A549 (cell line): ENCODE results near the gene DOCK1. TPM values are rescaled to one million over a fixed set of nuclear protein-coding genes. Genes with fewer than 3 reads are reported as not detected.

Source experiments
- ATAC-seq, 2 experiments: fragments of 200-7000 bp in 1 of 2; fragments of >200 bp in 1 of 2; cut with Nextera tagmentation in 1 of 2; cut with Tn5 transposase in 1 of 2; 3 replicates each; pipeline versions ENCODE4 v1.8.0 to v1.9.1; 2018 to 2020; ENCODE audit warnings: mild to moderate bottlenecking in 1 of 2, moderate library complexity in 1 of 2
- CTCF ChIA-PET: fragments of 300-600 bp; sonication (Branson Sonifier 250); formaldehyde crosslinking; extraction: SDS; loops from one replicate; lab custom pipeline; 2021; ENCODE audit warnings: antibody characterized with exemption, inconsistent platforms; lab: Yijun Ruan, JAX
- POLR2A ChIA-PET: fragments of 350-600 bp; formaldehyde crosslinking; extraction: SDS; loops from one replicate; lab custom pipeline; 2021; ENCODE audit warnings: antibody characterized with exemption, inconsistent platforms; lab: Yijun Ruan, JAX
- DNase-seq, 2 experiments: peaks; one replicate each; pipeline versions ENCODE4 v3.0.0 to v3.0.0-alpha.2; 2011 to 2016; ENCODE audit warnings: low read depth in 1 of 2, low spot score in 1 of 2
- FAIRE-seq: peaks from 2 replicates; lab custom pipeline; 2011; peaks lifted over from hg19 to GRCh38; lab: Jason Lieb, UNC
- H3K27ac ChIP-seq, 2 experiments: fragments of >200 bp; sonication (Bioruptor Twin); formaldehyde crosslinking; 3 replicates each; pipeline ENCODE4 v1.5.1; 2016 to 2017
- H3K4me1 ChIP-seq: fragments of >200 bp; sonication (Bioruptor Twin); formaldehyde crosslinking; 3 replicates; pipeline ENCODE4 v1.6.1; 2016
- H3K4me2 ChIP-seq: fragments of >200 bp; sonication (Bioruptor Twin); formaldehyde crosslinking; 3 replicates; pipeline ENCODE4 v1.6.1; 2016
- H3K4me3 ChIP-seq: fragments of >200 bp; sonication (Bioruptor Twin); formaldehyde crosslinking; 3 replicates; pipeline ENCODE4 v1.5.1; 2016
- H3K9me3 ChIP-seq: fragments of >200 bp; sonication (Bioruptor Twin); formaldehyde crosslinking; 3 replicates; pipeline ENCODE4 v1.6.1; 2016
- BHLHE40 ChIP-seq: IDR thresholded peaks from 2 replicates; pipeline ENCODE4 v1.6.1; 2012; ENCODE audit warnings: low read depth, low read length, inconsistent platforms
- CBX2 ChIP-seq: fragments of 200-600 bp; sonication (generic); IDR thresholded peaks from 2 replicates; pipeline ENCODE4 v1.6.1; 2016; ENCODE audit warnings: low read depth, mild to moderate bottlenecking, borderline replicate concordance
- CEBPB ChIP-seq, 2 experiments: fragments of >200 bp in 1 of 2; sonication (Bioruptor Twin) in 1 of 2; formaldehyde crosslinking in 1 of 2; IDR thresholded peaks; 2 replicates each; pipeline ENCODE4 v1.6.1; 2012 to 2016
- CHD2 ChIP-seq: fragments of 150-350 bp; IDR thresholded peaks from 2 replicates; pipeline ENCODE4 v1.6.1; 2014; ENCODE audit warnings: low read length; ENCODE audit not compliant: partially characterized antibody
- CHD4 ChIP-seq: fragments of 200-600 bp; sonication (generic); IDR thresholded peaks from 2 replicates; pipeline ENCODE4 v1.6.1; 2016; ENCODE audit warnings: antibody characterized with exemption, mild to moderate bottlenecking, borderline replicate concordance
- CTCF ChIP-seq: fragments of >200 bp; sonication (Bioruptor Twin); formaldehyde crosslinking; IDR thresholded peaks from 3 replicates; pipeline ENCODE4 v1.5.1; 2016
- EHMT2 ChIP-seq: fragments of 200-600 bp; sonication (generic); IDR thresholded peaks from 2 replicates; pipeline ENCODE4 v1.6.1; 2016; ENCODE audit warnings: antibody characterized with exemption, low read depth, mild to moderate bottlenecking, moderate library complexity
- EP300 ChIP-seq, 2 experiments: fragments of >200 bp; sonication (Bioruptor Twin); formaldehyde crosslinking; IDR thresholded peaks; 2 replicates in 1 of 2; 3 replicates in 1 of 2; pipeline ENCODE4 v1.6.1; 2016 to 2017
- FOXS1 ChIP-seq: fragments of 250-450 bp; sonication (Bioruptor Pico); IDR thresholded peaks from 2 replicates; pipeline ENCODE4 v1.5.0; 2020; ENCODE audit warnings: mild to moderate bottlenecking, moderate library complexity
- GATA3 ChIP-seq: IDR thresholded peaks from 2 replicates; pipeline ENCODE4 v1.6.1; 2012; ENCODE audit warnings: borderline replicate concordance
- HEYL ChIP-seq: fragments of 250-450 bp; sonication (Bioruptor Pico); IDR thresholded peaks from 2 replicates; pipeline ENCODE4 v1.8.0; 2021; ENCODE audit warnings: mild to moderate bottlenecking, moderate library complexity
- HOXA7 ChIP-seq: fragments of 250-450 bp; sonication (Bioruptor Pico); IDR thresholded peaks from 2 replicates; pipeline ENCODE4 v1.5.0; 2020; ENCODE audit warnings: mild to moderate bottlenecking, moderate library complexity
- HOXB5 ChIP-seq: fragments of 250-450 bp; sonication (Bioruptor Pico); IDR thresholded peaks from 2 replicates; pipeline ENCODE4 v1.5.0; 2020; ENCODE audit warnings: mild to moderate bottlenecking, moderate library complexity
- JUN ChIP-seq, 2 experiments: fragments of >200 bp; sonication (Bioruptor Twin); formaldehyde crosslinking; IDR thresholded peaks; 2 replicates in 1 of 2; 3 replicates in 1 of 2; pipeline ENCODE4 v1.6.1; 2016 to 2017
- JUNB ChIP-seq: fragments of >200 bp; sonication (Bioruptor Twin); formaldehyde crosslinking; IDR thresholded peaks from 2 replicates; pipeline ENCODE4 v1.6.1; 2016
- KDM1A ChIP-seq: fragments of 200-600 bp; sonication (generic); IDR thresholded peaks from 2 replicates; pipeline ENCODE4 v1.6.1; 2016; ENCODE audit warnings: low read depth, mild to moderate bottlenecking
- KDM5A ChIP-seq: fragments of 200-600 bp; sonication (generic); IDR thresholded peaks from 2 replicates; pipeline ENCODE4 v1.6.1; 2016; ENCODE audit warnings: antibody characterized with exemption, mild to moderate bottlenecking
- MYC ChIP-seq: IDR thresholded peaks from 2 replicates; pipeline ENCODE4 v1.6.1; 2012; ENCODE audit warnings: mild to moderate bottlenecking, inconsistent platforms, low read length, improper control_type of control experiment, borderline replicate concordance
- NFE2L2 ChIP-seq: fragments of 150-350 bp; conservative IDR thresholded peaks from 2 replicates; pipeline ENCODE4 v1.6.1; 2014; ENCODE audit warnings: low read length
- PHF8 ChIP-seq: fragments of 200-600 bp; sonication (generic); IDR thresholded peaks from 2 replicates; pipeline ENCODE4 v1.6.1; 2016; ENCODE audit warnings: low read depth, mild to moderate bottlenecking, antibody characterized with exemption, moderate library complexity, borderline replicate concordance
- POLR2A ChIP-seq: IDR thresholded peaks from 2 replicates; pipeline ENCODE4 v1.6.1; 2012; ENCODE audit warnings: mild to moderate bottlenecking, low read length
- POLR2AphosphoS2 ChIP-seq: conservative IDR thresholded peaks from 2 replicates; pipeline ENCODE4 v1.6.1; 2012; ENCODE audit warnings: low read length, improper control_type of control experiment, inconsistent platforms
- RARB ChIP-seq: fragments of 250-450 bp; sonication (Bioruptor Pico); IDR thresholded peaks from 2 replicates; pipeline ENCODE4 v1.8.0; 2021; ENCODE audit warnings: mild to moderate bottlenecking, moderate library complexity
- RCOR1 ChIP-seq: fragments of 150-350 bp; IDR thresholded peaks from 2 replicates; pipeline ENCODE4 v1.6.1; 2014; ENCODE audit warnings: antibody characterized with exemption, low read length, low read depth
- RFX5 ChIP-seq: fragments of 450-650 bp; IDR thresholded peaks from 2 replicates; pipeline ENCODE4 v1.7.1; 2014; ENCODE audit warnings: antibody characterized with exemption, mild to moderate bottlenecking, moderate library complexity
- RNF2 ChIP-seq: fragments of 200-600 bp; sonication (generic); IDR thresholded peaks from 2 replicates; pipeline ENCODE4 v1.6.1; 2016; ENCODE audit warnings: low read depth, mild to moderate bottlenecking, antibody characterized with exemption, moderate library complexity, borderline replicate concordance
- SMC3 ChIP-seq: fragments of >200 bp; sonication (Bioruptor Twin); formaldehyde crosslinking; IDR thresholded peaks from 3 replicates; pipeline ENCODE4 v1.6.1; 2018; ENCODE audit warnings: inconsistent platforms
- TFCP2L1 ChIP-seq: fragments of 250-450 bp; sonication (Bioruptor Pico); IDR thresholded peaks from 2 replicates; pipeline ENCODE4 v1.5.0; 2021; ENCODE audit warnings: mild to moderate bottlenecking
- ZC3H11A ChIP-seq: fragments of 450-650 bp; IDR thresholded peaks from 2 replicates; pipeline ENCODE4 v1.6.1; 2014; ENCODE audit warnings: antibody characterized with exemption, mild to moderate bottlenecking
- ZFP36 ChIP-seq: fragments of 450-650 bp; IDR thresholded peaks from 2 replicates; pipeline ENCODE4 v1.6.1; 2014; ENCODE audit warnings: borderline replicate concordance; ENCODE audit not compliant: partially characterized antibody
- ZNF302 ChIP-seq: fragments of 250-450 bp; sonication (Bioruptor Pico); IDR thresholded peaks from 2 replicates; pipeline ENCODE4 v1.9.0; 2021; ENCODE audit warnings: inconsistent platforms, mild to moderate bottlenecking, moderate library complexity
- ZSCAN20 ChIP-seq: fragments of 250-450 bp; sonication (Bioruptor Pico); IDR thresholded peaks from 2 replicates; pipeline ENCODE4 v1.8.0; 2022; ENCODE audit warnings: mild to moderate bottlenecking, moderate library complexity
- WGBS: methylation state at CpG from one replicate; pipeline ENCODE4 v1.1.6; 2017; ENCODE audit errors: missing lambda C conversion rate; 5-methylcytosine and 5-hydroxymethylcytosine counted together
- polyA plus RNA-seq, 4 experiments: library from polyadenylated mRNA; depleted of rRNA in 3 of 4; stranded (reverse); fragments of >200 nt; fragmentation: RNase III in 1 of 4; extraction: RNeasy Plus Mini Kit Qiagen cat#74134 plus additional on column Dnase treatment in 1 of 4; gene quantifications; 2 replicates in 3 of 4; 3 replicates in 1 of 4; pipeline ENCODE4 v1.2.3, GENCODE V29; 2011 to 2017
- TF ChIP-seq, protein P1 (sequence below): fragments of >200 bp; sonication (Bioruptor Twin); formaldehyde crosslinking; IDR thresholded peaks from 2 replicates; pipeline ENCODE4 v1.6.1; 2016
- TF ChIP-seq, protein P2 (sequence below): fragments of 250-450 bp; sonication (Bioruptor Pico); IDR thresholded peaks from 2 replicates; pipeline ENCODE4 v1.5.0; 2020; ENCODE audit warnings: low read depth, mild to moderate bottlenecking, moderate library complexity
- TF ChIP-seq, protein P3 (sequence below): fragments of 450-650 bp; IDR thresholded peaks from 2 replicates; pipeline ENCODE4 v1.6.1; 2014; ENCODE audit warnings: antibody characterized with exemption

The DOCK1 gene
- polyA plus RNA-seq, 2 of the 4 experiments (the other 2 are of a cell fraction) = 22.6 to 28.2 TPM

DNA sequence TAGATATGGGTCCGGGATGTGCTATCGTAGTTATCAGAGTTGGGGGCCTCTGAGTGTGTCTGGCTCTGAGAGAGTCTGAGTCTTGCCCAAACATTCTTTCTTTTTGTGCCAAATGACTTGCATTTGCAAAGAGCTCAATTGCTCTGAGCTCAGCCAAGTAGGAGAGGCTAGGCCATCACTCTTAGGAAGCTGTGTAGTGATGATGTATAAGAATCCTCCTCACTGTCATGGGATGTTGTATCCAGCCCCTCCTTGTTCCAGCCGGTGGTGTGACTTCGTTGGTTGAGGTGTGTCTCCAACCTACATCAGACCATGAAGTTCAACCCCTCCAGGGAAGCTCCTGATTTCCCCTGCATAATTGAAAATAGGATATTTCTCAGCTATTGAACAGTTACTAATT lies 546.4 kb downstream of the DOCK1 start:
- FAIRE-seq = no peak
- CTCF ChIA-PET = interaction anchor here (1.4 kb wide), 1 partner anchor 30 kb away, joined by 3 read pairs; no protein-coding TSS in a partner anchor
- no peaks in the 10 kb centered on the region for H3K9me3 ChIP-seq
- no peak overlapping the region for H3K4me3 ChIP-seq
- H3K4me1 ChIP-seq = no peaks in the 10 kb centered on the region
- 85% methylated on average over 4 of the region's 4 CpGs for WGBS
- TF ChIP-seq CBX2 (no peak), GATA3 (no peak), CHD4 (no peak), CHD2 (no peak), FOXS1 (CRISPR knock-in tag) (no peak), BHLHE40 (no peak), HOXA7 (CRISPR knock-in tag) (no peak), MYC (no peak), RNF2 (no peak), ZSCAN20 (CRISPR knock-in tag) (no peak), KDM1A (no peak), ZNF302 (CRISPR knock-in tag) (no peak), ZC3H11A (no peak), POLR2AphosphoS2 (no peak), SMC3 (no peak)
- TF ChIP-seq, protein P1, sequence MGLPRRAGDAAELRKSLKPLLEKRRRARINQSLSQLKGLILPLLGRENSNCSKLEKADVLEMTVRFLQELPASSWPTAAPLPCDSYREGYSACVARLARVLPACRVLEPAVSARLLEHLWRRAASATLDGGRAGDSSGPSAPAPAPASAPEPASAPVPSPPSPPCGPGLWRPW = no peak
- TF ChIP-seq, all 56 proteins: peak for 0
- Histone ChIP-seq H3K4me2 (no peak overlapping the region), H3K27ac (no peak overlapping the region)
- DNase-seq (no peak), ATAC-seq (no peak)
- POLR2A ChIA-PET = no interaction called here

- H3K27ac ChIP-seq = no peak overlapping the region
- ATAC-seq = no peak
- no peak overlapping the region for H3K4me2 ChIP-seq
- no peak for DNase-seq
- ChIA-PET POLR2A (no interaction called here), CTCF (interaction anchor here (1.4 kb wide), 1 partner anchor 29 kb away, joined by 3 read pairs; no protein-coding TSS in a partner anchor)
- no peak for FAIRE-seq
- 94% methylated on average over 3 of the region's 3 CpGs for WGBS
- TF ChIP-seq CEBPB (IDR thresholded peaks at IDR 0.05) (no peak), JUNB (no peak), JUN (IDR thresholded peaks at IDR 0.05) (no peak), POLR2AphosphoS2 (no peak), GATA3 (no peak), HOXA7 (CRISPR knock-in tag) (no peak), RFX5 (no peak), FOXS1 (CRISPR knock-in tag) (no peak), HOXB5 (CRISPR knock-in tag) (no peak), EP300 (IDR thresholded peaks at IDR 0.05) (no peak)
- TF ChIP-seq, protein P2, sequence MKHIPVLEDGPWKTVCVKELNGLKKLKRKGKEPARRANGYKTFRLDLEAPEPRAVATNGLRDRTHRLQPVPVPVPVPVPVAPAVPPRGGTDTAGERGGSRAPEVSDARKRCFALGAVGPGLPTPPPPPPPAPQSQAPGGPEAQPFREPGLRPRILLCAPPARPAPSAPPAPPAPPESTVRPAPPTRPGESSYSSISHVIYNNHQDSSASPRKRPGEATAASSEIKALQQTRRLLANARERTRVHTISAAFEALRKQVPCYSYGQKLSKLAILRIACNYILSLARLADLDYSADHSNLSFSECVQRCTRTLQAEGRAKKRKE (CRISPR knock-in tag) = no peak
- TF ChIP-seq, protein P3, sequence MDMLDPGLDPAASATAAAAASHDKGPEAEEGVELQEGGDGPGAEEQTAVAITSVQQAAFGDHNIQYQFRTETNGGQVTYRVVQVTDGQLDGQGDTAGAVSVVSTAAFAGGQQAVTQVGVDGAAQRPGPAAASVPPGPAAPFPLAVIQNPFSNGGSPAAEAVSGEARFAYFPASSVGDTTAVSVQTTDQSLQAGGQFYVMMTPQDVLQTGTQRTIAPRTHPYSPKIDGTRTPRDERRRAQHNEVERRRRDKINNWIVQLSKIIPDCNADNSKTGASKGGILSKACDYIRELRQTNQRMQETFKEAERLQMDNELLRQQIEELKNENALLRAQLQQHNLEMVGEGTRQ = no peak
- no peak overlapping the region for H3K4me3 ChIP-seq
- no peaks in the 10 kb centered on the region for H3K9me3 ChIP-seq
- H3K4me1 ChIP-seq = no peaks in the 10 kb centered on the region
These were observed 547.3 kb downstream of the DOCK1 start for GRCh38 chr10:127452568-127452967.

DNA sequence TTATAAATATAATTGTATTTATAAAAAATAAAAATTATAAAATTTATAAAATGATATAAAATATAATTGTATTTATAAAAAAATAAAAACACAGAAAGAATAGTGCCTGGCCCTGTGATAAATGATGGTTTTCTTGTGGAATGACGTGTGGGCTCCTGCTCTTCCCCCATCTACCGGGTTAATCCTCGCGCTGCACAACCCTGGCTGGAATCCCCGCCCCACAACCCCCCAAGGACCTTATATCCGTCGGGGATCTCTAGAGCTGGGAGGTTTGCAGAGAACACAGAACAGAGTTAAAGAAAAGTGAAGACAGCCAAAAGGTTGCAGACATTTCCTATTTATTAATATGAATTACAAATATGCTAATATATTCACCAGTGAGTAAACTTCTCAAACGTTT lies 548.5 kb downstream of the DOCK1 start:
- POLR2A ChIA-PET = no interaction called here
- TF ChIP-seq SMC3 (no peak), ZNF302 (CRISPR knock-in tag) (no peak), RARB (CRISPR knock-in tag) (no peak), TFCP2L1 (CRISPR knock-in tag) (no peak), JUN (IDR thresholded peaks at IDR 0.05) (no peak), HEYL (CRISPR knock-in tag) (no peak), KDM5A (no peak), RFX5 (no peak), ZFP36 (no peak), EHMT2 (no peak), NFE2L2 (no peak), CTCF (no peak), PHF8 (no peak), POLR2A (no peak), EP300 (IDR thresholded peaks at IDR 0.05) (no peak), RCOR1 (no peak), CHD4 (no peak)
- H3K4me1 ChIP-seq = no peaks in the 10 kb centered on the region
- no peak overlapping the region for H3K4me3 ChIP-seq
- FAIRE-seq (no peak), ATAC-seq (no peak), DNase-seq (no peak)
- no peaks in the 10 kb centered on the region for H3K9me3 ChIP-seq
- H3K4me2 ChIP-seq = no peak overlapping the region
- CTCF ChIA-PET = no interaction called here
- H3K27ac ChIP-seq = no peak overlapping the region
- 84% methylated on average over 8 of the region's 8 CpGs for WGBS
